HPDE6-E6E7 (cell line): Measurements from ENCODE around the gene POLR2H.

ENCODE experiments used
- DNase-seq: peaks from one replicate; pipeline ENCODE4 v3.0.0; 2011; ENCODE audit warnings: missing footprints; ENCODE audit errors: extremely low spot score

POLR2H gene

DNA sequence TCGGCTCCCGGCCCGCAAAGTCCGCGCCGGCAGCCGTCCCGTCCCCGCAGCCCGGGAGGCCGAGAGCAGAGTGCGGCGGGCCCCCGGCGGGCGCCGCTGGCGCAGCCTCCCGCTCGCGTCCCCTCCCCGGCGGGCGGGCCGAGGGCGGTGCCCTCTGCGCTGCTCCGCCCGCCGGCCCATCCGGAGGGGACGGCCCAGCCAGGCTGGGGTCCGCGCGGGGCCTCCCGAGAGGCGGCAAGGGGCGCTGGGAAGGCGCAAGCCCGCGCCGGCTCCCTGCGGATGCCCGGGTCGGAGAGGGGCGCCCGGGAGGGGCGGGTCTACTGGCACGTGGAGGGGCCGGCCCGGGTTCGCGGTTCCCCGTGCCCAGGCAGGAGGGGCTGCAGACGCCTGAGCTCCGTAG is at the start of gene POLR2H, which contains the start of gene CLCN2:
Gene POLR2H, plus strand, starts transcription at position 179 of the 400 bp plus-strand sequence. CDS start 1,783 bp downstream, outside the sequence.
Gene CLCN2, minus strand, starts transcription at position 74 of the 400 bp plus-strand sequence. CDS start 126 bp downstream, outside the sequence.
- DNase-seq = peak; percentile 45

DNA sequence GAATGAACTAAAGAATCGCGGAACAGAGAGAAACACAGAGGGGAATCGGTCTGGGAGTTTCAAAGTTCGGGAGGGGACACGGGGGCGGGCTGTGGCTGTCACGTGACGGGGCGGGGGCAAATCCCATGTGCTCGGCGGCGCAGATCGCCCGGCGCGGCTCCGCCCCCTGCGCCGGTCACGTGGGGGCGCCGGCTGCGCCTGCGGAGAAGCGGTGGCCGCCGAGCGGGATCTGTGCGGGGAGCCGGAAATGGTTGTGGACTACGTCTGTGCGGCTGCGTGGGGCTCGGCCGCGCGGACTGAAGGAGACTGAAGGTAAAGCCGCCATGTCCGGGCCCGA is 47.2 kb upstream of the POLR2H start, which contains the start of gene EIF4G1:
Gene EIF4G1, plus strand, starts transcription at position 244 of the 337 bp plus-strand sequence. CDS start 1,191 bp downstream, outside the sequence.
- DNase-seq = peak; percentile 88

DNA sequence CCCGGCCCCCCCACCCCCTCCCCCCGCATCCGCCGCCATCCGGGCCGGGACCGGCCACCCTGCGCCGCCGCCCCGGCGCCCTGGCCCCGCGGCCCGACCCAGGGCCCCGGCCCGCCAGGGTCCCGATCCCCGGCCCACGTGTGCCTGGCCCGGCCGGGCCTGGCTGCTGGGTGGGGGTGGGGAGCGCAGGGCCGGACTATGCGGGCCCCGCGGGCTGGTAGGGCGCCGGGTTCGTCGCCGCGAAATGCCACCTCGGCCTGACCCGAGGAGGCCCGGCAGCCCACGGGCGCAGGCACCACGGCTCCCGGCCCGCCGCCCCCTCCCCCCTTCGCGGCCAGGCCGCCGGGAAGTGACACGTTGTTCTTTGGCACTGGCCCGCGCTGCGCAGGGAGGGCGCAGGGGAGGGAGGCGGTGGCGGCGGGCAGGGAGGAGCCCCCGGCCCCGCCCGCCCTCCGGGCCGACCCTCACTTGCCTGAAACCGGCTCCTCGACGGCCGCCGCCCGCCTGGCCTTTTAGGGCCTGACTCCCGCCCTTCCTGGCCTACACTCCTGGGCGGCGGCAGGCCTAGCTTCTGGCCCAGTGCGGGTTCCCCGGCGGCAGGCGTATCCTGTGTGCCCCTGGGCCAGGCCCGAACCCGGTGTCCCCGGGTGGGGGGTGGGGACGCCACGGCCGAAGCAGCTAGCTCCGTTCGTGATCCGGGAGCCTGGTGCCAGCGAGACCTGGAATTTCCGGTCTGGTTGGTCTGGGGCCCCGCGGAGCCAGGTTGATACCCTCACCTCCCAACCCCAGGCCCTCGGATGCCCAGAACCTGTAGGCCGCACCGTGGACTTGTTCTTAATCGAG is 46.6 kb upstream of the POLR2H start:
- DNase-seq = no peak

DNA sequence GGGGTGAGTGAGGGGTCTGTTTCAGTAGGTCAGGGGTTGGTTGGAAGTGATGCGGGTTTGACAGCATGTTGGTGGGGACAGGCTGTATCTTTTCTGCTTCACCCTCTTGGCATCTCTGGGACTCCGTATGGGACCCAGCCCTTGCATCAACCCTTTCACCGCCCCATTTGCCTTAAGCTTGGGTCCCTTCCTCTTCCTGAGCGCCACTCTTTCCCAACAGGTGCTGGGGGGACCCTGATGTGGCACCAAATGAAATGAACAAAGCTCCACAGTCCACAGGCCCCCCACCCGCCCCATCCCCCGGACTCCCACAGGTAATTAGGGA is 46.0 kb upstream of the POLR2H start:
- DNase-seq = no peak

DNA sequence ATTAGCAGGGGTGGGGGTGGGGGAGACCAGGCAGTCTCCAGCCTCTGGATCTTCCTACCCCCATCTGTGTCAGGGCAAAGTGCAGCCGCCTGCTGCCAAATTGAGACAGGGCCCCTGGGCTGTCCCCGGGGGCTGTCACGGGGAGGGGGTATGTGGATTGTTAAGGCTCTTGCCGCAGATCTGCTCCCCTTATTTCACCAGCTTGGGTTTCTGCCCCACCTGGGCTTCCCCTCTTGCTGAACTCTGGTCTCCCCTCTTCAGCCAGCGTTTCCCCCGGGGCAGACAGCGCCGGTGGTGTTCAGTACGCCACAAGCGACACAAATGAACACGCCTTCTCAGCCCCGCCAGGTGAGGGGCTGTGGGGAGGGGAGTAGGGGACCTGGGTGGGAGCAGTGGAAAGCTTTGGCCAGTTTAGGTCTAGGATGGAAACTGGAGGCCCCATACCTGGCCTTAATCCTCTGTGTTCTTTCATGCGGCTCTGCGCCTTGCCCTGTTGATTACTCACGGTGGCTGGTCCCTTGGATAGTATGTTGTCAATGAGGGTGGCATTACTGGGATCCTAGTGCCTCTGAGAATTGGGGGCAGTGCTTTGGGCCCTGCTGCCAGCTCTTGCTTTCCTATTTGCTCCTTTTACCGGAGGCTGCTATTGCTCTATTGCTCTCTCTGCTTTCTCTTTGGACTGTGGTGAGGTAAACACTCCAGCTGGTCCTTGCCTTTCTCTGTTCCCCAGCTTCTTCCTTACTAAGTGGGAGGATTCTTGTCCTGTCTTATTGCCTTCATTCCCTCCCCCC is 45.4 kb upstream of the POLR2H start:
- DNase-seq = no peak

DNA sequence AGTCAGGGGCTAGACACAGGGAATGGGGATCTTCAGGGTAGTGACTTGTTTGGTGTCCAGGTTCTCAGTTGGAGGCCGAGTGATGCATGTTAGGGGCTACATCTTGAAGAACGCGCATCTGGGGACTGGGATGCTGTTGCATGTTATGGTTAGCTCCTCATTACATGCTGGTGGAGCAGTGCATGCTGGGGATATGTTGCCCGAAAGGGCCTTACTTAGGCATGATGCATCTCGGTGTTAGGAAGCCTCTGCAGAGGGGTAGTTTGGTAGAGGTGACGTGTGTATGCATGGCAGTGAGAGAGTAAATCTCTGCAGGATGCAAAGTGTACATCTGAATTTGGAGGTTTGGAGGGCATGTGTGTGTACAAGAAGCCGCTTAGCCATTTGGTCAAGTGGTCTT is 44.7 kb upstream of the POLR2H start:
- DNase-seq = no peak

DNA sequence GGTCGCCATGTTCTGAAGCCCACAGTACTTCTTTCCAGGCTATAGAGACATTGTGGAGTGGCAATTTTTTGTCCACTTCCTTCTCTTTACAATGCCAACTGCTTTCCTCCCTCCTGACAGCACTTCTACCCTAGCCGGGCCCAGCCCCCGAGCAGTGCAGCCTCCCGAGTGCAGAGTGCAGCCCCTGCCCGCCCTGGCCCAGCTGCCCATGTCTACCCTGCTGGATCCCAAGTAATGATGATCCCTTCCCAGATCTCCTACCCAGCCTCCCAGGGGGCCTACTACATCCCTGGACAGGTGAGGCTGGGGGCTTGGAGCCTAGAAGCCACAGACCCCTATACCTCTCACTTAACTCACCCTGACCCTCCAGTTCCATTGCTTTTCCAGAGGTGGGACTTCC is 44.3 kb upstream of the POLR2H start:
- DNase-seq = no peak

DNA sequence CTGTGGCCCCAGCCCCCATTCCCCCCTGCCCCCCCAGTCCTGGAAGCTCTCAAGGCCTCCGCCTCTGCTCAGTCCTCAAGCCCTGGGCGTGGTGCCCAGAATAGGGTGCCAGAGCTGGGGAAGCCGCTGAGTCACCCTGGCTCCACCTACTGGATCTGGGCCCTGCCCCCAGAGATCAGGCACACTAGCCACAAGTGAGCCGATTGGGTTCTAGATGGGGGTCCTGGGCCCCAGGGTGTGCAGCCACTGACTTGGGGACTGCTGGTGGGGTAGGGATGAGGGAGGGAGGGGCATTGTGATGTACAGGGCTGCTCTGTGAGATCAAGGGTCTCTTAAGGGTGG is 41.4 kb upstream of the POLR2H start:
- peak; percentile 97 for DNase-seq

DNA sequence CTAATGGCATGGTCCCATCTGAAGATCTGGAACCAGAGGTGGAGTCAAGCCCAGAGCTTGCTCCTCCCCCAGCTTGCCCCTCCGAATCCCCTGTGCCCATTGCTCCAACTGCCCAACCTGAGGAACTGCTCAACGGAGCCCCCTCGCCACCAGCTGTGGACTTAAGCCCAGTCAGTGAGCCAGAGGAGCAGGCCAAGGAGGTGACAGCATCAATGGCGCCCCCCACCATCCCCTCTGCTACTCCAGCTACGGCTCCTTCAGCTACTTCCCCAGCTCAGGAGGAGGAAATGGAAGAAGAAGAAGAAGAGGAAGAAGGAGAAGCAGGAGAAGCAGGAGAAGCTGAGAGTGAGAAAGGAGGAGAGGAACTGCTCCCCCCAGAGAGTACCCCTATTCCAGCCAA is 39.8 kb upstream of the POLR2H start:
- no peak for DNase-seq

DNA sequence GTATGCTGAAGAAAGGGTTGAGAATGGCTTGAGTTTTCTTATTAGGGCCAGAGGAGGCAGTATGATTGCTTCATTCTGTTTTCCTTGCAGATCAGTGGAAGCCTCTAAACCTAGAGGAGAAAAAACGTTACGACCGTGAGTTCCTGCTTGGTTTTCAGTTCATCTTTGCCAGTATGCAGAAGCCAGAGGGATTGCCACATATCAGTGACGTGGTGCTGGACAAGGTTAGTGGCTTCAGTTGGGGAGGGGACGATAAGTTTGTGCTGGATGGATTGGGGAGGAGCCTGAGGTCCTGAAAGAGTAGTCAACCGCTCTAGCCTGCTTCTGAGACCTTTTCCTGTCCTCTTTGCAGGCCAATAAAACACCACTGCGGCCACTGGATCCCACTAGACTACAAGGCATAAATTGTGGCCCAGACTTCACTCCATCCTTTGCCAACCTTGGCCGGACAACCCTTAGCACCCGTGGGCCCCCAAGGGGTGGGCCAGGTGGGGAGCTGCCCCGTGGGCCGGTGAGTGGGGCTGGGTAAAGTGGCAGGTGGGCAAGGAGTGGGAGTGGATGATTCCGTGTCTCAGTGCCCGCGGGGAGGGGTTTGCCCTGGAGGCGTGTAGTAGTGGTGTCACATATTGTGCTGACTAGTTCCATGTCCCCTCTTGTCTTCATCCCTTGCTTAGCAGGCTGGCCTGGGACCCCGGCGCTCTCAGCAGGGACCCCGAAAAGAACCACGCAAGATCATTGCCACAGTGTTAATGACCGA is 38.6 kb upstream of the POLR2H start:
- no peak for DNase-seq

DNA sequence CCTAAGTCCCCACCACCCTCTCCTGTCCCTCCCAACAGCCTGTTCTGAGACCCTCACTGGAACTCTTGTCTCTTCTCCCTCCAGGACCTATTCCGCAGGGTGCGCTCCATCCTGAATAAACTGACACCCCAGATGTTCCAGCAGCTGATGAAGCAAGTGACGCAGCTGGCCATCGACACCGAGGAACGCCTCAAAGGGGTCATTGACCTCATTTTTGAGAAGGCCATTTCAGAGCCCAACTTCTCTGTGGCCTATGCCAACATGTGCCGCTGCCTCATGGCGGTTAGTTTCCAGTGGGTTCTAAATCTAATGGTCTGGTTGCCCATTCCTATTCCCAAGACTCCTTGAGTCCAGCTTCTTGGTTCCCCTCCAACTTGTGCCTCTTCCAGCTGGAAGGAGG is 37.8 kb upstream of the POLR2H start:
- no peak for DNase-seq

DNA sequence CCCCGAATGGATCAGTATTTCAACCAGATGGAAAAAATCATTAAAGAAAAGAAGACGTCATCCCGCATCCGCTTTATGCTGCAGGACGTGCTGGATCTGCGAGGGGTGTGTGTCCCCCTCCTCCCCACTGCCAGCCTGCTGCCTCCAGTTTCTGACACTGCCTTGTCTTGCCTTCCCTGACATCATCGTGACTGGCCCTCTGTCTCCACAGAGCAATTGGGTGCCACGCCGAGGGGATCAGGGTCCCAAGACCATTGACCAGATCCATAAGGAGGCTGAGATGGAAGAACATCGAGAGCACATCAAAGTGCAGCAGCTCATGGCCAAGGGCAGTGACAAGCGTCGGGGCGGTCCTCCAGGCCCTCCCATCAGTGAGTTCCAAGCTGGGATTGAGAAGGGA is 36.2 kb upstream of the POLR2H start:
- DNase-seq = no peak

DNA sequence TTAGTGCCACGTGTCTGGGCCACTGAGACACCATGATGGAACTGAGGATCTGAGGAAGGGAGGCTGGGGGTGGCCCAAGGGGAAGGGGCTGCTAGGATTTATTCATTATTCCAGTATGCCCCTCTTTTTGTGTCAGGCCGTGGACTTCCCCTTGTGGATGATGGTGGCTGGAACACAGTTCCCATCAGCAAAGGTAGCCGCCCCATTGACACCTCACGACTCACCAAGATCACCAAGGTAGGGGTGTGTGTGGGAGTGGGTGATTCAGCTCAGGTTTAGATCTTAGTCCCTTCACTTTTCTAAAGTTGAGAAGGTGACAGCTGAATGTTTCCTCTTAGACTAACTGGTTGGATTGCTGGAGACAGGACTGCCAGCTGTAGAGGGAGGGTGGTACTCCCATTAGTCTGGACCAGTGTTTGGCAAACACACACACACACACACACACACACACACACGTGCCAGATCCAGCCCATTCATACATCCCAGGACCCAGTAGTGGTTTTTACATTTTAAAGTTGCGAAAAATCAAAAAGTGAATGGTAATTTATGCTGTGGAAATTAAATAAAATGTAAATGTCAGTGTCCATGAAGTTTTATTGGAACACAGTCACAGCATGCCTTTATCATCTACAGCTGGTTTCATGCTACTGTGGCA is 35.7 kb upstream of the POLR2H start:
- no peak for DNase-seq

DNA sequence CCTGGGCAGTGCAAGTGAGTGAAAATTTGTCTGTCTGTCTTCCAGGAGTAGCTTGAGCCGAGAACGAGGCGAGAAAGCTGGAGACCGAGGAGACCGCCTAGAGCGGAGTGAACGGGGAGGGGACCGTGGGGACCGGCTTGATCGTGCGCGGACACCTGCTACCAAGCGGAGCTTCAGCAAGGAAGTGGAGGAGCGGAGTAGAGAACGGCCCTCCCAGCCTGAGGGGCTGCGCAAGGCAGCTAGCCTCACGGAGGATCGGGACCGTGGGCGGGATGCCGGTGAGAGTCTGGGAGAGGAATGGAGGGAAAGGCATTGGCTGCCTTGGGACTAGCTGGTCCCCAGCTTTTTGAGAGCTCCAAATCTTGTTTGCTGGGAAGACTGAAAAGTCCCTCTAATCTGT is 34.3 kb upstream of the POLR2H start:
- DNase-seq = no peak

DNA sequence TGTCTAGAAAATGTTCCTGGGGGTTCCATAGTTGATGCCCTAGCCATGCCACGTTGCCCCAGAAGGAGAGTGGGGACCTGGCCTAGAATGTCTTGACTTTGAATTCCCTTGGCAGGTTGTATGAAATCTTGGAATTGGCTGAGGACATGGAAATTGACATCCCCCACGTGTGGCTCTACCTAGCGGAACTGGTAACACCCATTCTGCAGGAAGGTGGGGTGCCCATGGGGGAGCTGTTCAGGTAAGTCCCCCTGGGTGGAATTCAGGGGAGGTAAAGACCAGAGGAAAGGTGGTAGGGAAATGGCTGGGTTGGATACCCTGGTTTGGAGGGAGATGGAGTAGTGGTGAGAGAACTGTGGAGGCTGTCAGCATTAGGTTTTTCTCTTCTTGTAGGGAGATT is 33.0 kb upstream of the POLR2H start:
- DNase-seq = no peak

DNA sequence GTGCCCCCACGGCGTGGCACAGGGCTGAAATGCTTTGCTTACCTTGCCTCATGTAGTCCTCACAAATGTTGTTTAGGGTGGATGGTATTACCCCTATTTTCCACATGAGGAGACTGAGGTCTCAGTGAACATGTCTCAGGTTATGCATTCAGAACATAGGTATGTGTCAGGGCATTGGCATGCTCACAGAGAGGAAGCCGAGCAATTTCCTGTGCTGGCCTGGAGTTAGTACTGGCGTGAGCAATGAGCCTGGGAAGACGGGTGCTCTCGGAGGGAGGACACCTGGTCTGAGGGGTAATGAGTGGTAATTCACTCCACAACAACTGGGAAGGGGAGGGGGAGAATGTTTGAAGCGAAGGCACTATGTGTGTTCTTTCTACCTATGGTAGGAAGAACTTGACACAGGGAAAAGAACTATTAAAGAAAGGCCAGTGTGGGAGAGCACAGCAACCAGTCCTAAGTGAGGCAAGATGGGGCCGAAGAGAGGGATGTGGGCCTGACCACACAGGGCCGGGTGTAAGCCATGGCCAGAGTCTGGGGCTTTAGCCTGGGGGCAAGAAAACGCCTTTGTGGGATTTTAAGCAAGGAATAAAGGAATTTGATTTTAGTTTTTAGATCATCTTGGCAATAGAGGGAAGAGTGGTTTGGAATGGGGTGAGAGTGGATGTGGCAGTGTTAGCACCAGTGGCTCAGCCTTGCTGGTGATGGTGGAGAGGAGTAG is 29.0 kb upstream of the POLR2H start:
- DNase-seq = peak; percentile 74

DNA sequence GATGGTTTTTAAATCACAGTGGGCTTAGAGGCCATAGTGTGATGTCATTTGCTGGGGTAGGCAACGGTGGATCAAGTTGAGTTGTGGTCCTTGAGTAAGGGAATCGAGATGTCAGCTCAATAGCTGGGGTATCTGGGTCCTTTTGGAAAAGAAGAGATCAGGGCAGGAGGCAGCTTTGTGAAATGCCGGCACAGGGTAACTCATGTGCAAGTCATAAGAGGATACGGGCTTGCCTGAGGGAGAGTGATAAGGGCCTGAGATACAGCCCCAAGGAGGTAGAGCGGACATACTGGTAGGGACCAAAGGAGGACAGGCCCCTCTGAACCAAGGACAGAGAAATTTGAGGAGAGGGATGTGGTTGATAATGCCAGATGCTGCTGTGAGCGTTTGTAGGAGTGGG is 28.3 kb upstream of the POLR2H start:
- no peak for DNase-seq

DNA sequence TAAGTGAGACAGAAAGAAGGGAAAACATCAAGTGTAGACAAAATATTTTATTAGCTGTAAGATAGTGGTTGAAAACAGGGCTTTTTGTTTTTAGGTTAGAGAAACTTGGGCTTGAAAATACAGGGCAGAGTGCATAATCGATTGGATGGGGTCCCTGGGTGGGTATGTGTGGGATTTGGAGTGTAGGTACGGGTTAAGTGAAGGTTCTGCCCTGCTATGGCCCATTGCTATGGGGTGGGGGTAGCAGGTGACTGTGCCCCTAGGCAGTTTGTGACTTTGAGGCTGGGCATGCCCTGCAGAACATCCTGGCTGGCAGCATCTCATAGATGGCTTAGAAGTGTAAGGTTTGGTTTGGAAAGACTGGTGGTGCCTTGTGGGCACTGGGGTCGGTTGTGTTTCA is 27.8 kb upstream of the POLR2H start:
- DNase-seq = no peak

DNA sequence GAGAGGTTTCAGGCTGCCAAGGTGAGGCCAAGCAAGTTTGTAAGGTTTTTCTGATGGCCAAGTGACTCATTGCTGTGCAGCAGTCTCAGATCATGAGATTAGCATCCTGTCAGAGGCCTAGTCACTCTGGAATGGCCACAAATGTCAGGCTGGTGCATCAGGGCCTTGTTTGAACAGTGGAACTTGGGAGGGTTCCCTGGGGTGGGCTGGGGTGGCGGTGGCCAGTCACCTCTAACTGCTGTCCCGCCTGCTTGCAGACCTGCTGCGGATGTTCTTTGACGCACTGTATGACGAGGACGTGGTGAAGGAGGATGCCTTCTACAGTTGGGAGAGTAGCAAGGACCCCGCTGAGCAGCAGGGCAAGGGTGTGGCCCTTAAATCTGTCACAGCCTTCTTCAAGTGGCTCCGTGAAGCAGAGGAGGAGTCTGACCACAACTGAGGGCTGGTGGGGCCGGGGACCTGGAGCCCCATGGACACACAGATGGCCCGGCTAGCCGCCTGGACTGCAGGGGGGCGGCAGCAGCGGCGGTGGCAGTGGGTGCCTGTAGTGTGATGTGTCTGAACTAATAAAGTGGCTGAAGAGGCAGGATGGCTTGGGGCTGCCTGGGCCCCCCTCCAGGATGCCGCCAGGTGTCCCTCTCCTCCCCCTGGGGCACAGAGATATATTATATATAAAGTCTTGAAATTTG is 26.9 kb upstream of the POLR2H start:
- no peak for DNase-seq

DNA sequence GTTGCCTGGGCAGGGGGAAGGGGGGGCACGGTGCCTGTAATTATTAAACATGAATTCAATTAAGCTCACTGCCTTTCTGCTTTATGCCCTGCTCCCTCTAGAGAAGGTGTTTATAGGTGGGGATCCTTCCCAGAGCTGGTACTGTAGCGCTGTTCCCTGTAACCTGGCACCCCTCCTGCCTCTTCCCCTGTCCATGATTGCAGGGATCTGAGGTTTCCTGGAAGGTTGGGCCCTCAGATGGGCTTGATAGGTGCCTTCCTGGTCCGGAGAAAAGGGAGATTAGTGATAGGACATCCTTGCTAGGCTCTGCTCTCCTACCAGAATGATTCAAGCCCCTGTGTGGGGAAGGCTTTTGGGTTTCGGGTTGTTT is 26.2 kb upstream of the POLR2H start:
- no peak for DNase-seq
